SK-N-SH (cell line): ENCODE results near the gene COQ5. TPM values are rescaled to one million over a fixed set of nuclear protein-coding genes. Genes with fewer than 3 reads are reported as not detected.

Experiments used
- CTCF ChIA-PET: fragments of 300-600, 350-600 bp; formaldehyde crosslinking; extraction: SDS; loops from one replicate; lab custom pipeline; 2021; lab: Yijun Ruan, JAX
- POLR2A ChIA-PET: fragments of 350-600 bp; sonication (Branson Sonifier 250); formaldehyde crosslinking; extraction: SDS; loops from one replicate; lab custom pipeline; 2020; ENCODE audit warnings: antibody characterized with exemption, inconsistent platforms; lab: Yijun Ruan, JAX
- DNase-seq: peaks from one replicate; pipeline ENCODE4 v3.0.0; 2012
- H2AFZ ChIP-seq: fragments of 200-600 bp; sonication (generic); 2 replicates; pipeline ENCODE4 v1.8.1; 2016; ENCODE audit warnings: antibody characterized with exemption, mild to moderate bottlenecking, low read depth
- H3F3A ChIP-seq: fragments of 200-600 bp; sonication (generic); replicated peaks from 2 replicates; pipeline ENCODE3; 2016; ENCODE audit warnings: antibody characterized with exemption, mild to moderate bottlenecking; ENCODE audit not compliant: insufficient read depth
- H3K27ac ChIP-seq, 2 experiments: fragments of 200-500 bp in 1 of 2; fragments of 200-600 bp in 1 of 2; sonication (Bioruptor generic) in 1 of 2; sonication (generic), shearing (Covaris generic) in 1 of 2; 2 replicates each; pipeline versions ENCODE4 v1.5.1 to v1.6.1; 2014 to 2016; ENCODE audit warnings: low read depth in 2 of 2, inconsistent platforms in 1 of 2, low read length in 1 of 2, mild to moderate bottlenecking in 1 of 2, mixed read lengths in 1 of 2
- H3K27me3 ChIP-seq: fragments of 200-600 bp; sonication (generic), shearing (Covaris generic); 2 replicates; pipeline ENCODE4 v1.6.1; 2016; ENCODE audit warnings: mixed run types; ENCODE audit not compliant: insufficient read depth
- H3K36me3 ChIP-seq, 2 experiments: fragments of 200-500 bp in 1 of 2; fragments of 200-600 bp in 1 of 2; sonication (Bioruptor generic) in 1 of 2; sonication (generic) in 1 of 2; replicated peaks in 1 of 2; 2 replicates each; pipeline versions ENCODE3 to v1.5.1; 2014 to 2016; ENCODE audit warnings: low read length in 1 of 2, mild to moderate bottlenecking in 1 of 2; ENCODE audit not compliant: insufficient read depth in 2 of 2, control insufficient read depth in 1 of 2
- H3K4me1 ChIP-seq, 2 experiments: fragments of 200-500 bp in 1 of 2; fragments of 200-600 bp in 1 of 2; sonication (Bioruptor generic) in 1 of 2; sonication (generic), shearing (Covaris generic) in 1 of 2; 2 replicates each; pipeline versions ENCODE4 v1.5.1 to v1.6.1; 2014 to 2016; ENCODE audit warnings: low read depth in 1 of 2, low read length in 1 of 2, mixed run types in 1 of 2; ENCODE audit not compliant: insufficient read depth in 2 of 2, control insufficient read depth in 1 of 2
- H3K4me2 ChIP-seq: fragments of 200-600 bp; sonication (generic), shearing (Covaris generic); 2 replicates; pipeline ENCODE4 v1.6.1; 2017; ENCODE audit warnings: mixed run types
- H3K4me3 ChIP-seq, 2 experiments: fragments of 200-500 bp in 1 of 2; fragments of 200-600 bp in 1 of 2; sonication (Bioruptor generic) in 1 of 2; sonication (generic), shearing (Covaris generic) in 1 of 2; 2 replicates each; pipeline versions ENCODE4 v1.5.1 to v1.8.1; 2014 to 2016; ENCODE audit warnings: low read depth in 2 of 2, inconsistent platforms in 1 of 2, low read length in 1 of 2, mild to moderate bottlenecking in 1 of 2, mixed read lengths in 1 of 2, moderate library complexity in 1 of 2
- H3K79me2 ChIP-seq: fragments of 200-600 bp; sonication (generic); 2 replicates; pipeline ENCODE4 v1.8.1; 2017; ENCODE audit warnings: mild to moderate bottlenecking; ENCODE audit not compliant: insufficient read depth
- H3K9ac ChIP-seq: fragments of 200-600 bp; sonication (generic); 2 replicates; pipeline ENCODE4 v1.6.1; 2017; ENCODE audit warnings: mixed run types
- H3K9me2 ChIP-seq: fragments of 200-600 bp; sonication (generic); 2 replicates; pipeline ENCODE4 v1.6.1; 2017; ENCODE audit warnings: mixed run types
- H3K9me3 ChIP-seq: fragments of 200-600 bp; sonication (generic); 2 replicates; pipeline ENCODE4 v1.6.1; 2017; ENCODE audit warnings: mixed run types, mild to moderate bottlenecking, moderate library complexity
- H4K20me1 ChIP-seq: fragments of 200-600 bp; sonication (generic); 2 replicates; pipeline ENCODE4 v1.6.1; 2017; ENCODE audit warnings: mild to moderate bottlenecking, mixed run types; ENCODE audit not compliant: insufficient read depth
- MEF2A ChIP-seq: IDR thresholded peaks from 2 replicates; pipeline ENCODE4 v1.4.0; 2012; ENCODE audit warnings: low read depth, borderline replicate concordance
- MXI1 ChIP-seq: IDR thresholded peaks from 2 replicates; pipeline ENCODE4 v1.6.1; 2012; ENCODE audit warnings: mild to moderate bottlenecking, low read depth, low read length, improper control_type of control experiment
- NFIC ChIP-seq: IDR thresholded peaks from 2 replicates; pipeline ENCODE4 v1.4.0; 2012; ENCODE audit warnings: borderline replicate concordance
- NRF1 ChIP-seq: IDR thresholded peaks from 2 replicates; pipeline ENCODE4 v1.6.1; 2012; ENCODE audit warnings: low read depth, mild to moderate bottlenecking, low read length
- RAD21 ChIP-seq: IDR thresholded peaks from 2 replicates; pipeline ENCODE4 v1.6.1; 2012; ENCODE audit warnings: mild to moderate bottlenecking, low read length
- RCOR1 ChIP-seq: fragments of 150-350 bp; IDR thresholded peaks from 2 replicates; pipeline ENCODE4 v1.6.1; 2017; ENCODE audit warnings: antibody characterized with exemption, low read length
- RFX5 ChIP-seq: IDR thresholded peaks from 2 replicates; pipeline ENCODE4 v1.6.1; 2012; ENCODE audit warnings: mild to moderate bottlenecking, improper control_type of control experiment, low read length
- SIN3A ChIP-seq: IDR thresholded peaks from 2 replicates; pipeline ENCODE4 v1.6.1; 2012; ENCODE audit warnings: low read depth, mild to moderate bottlenecking, low read length, moderate library complexity, borderline replicate concordance
- TCF12 ChIP-seq: IDR thresholded peaks from 2 replicates; pipeline ENCODE4 v1.4.0; 2012
- TEAD4 ChIP-seq: IDR thresholded peaks from 2 replicates; pipeline ENCODE4 v1.4.0; 2012; ENCODE audit warnings: mild to moderate bottlenecking, borderline replicate concordance; ENCODE audit not compliant: insufficient read depth
- WGBS: methylation state at CpG from one replicate; pipeline ENCODE4 v1.1.6; 2017; ENCODE audit warnings: low lambda C conversion rate; 5-methylcytosine and 5-hydroxymethylcytosine counted together
- polyA plus RNA-seq, 3 experiments: library from polyadenylated mRNA; depleted of rRNA; stranded (reverse); fragments of >200 nt; gene quantifications; 2 replicates each; pipeline ENCODE4 v1.2.3, GENCODE V29; 2012
- TF ChIP-seq, protein P1 (sequence below): IDR thresholded peaks from 2 replicates; pipeline ENCODE4; 2012
- TF ChIP-seq, protein P2 (sequence below): fragments of 200-600 bp; sonication (generic); IDR thresholded peaks from 2 replicates; pipeline ENCODE4 v1.6.1; 2017; ENCODE audit warnings: antibody characterized with exemption, mild to moderate bottlenecking, moderate library complexity
- TF ChIP-seq, protein P3 (sequence below): IDR thresholded peaks from 2 replicates; pipeline ENCODE4 v1.4.0; 2012; ENCODE audit warnings: low read depth, borderline replicate concordance

The COQ5 gene
- polyA plus RNA-seq, 1 of the 3 experiments (the other 2 are of a cell fraction), result 28.0 TPM

DNA sequence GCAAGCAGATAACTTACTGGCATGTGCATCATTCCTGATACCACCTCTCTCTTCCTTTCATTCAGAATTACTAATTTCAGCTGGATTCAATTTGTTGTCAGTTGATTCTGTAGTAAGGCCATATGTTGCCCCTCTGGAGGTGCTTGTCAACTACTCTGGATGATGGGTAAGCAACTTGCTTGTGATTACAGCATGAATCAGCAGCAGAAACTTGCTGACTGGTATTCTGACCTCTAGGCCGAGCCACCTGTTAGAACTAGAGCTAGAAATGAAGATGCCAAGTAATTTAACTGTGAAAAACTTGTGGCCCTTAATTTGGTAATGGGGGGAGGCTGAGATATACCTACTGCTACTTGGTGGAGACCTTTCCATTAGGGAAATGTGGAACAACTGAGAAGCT is 10.3 kb upstream of the COQ5 start:
- Histone ChIP-seq H3K4me2 (0 out of 2 replicates have a peak overlapping the region, but pooled peaks have one; percentile 53), H3K36me3 (peaks cover 0 to 13% of the 10 kb centered on the region in 2 experiments), H3K27ac (peak overlapping the region; percentile 60 to 78; a peak in 3 of 4 replicates), H3F3A (peaks cover 14% of the 10 kb centered on the region), H3K27me3 (no peaks in the 10 kb centered on the region), H3K4me3 (no peak overlapping the region), H2AFZ (no peak overlapping the region), H3K9ac (peak overlapping the region; percentile 2; the same call in 1 of the 2 replicates), H3K9me3 (no peaks in the 10 kb centered on the region), H3K4me1 (peaks cover 21 to 49% of the 10 kb centered on the region in 2 experiments), H4K20me1 (peaks cover 96% of the 10 kb centered on the region), H3K9me2 (no peaks in the 10 kb centered on the region), H3K79me2 (peaks cover 100% of the 10 kb centered on the region)
- POLR2A ChIA-PET, result no interaction called here
- peak; percentile 28 for DNase-seq
- WGBS, result 81% methylated on average over 1 of the region's 1 CpG
- TF ChIP-seq, protein P1, sequence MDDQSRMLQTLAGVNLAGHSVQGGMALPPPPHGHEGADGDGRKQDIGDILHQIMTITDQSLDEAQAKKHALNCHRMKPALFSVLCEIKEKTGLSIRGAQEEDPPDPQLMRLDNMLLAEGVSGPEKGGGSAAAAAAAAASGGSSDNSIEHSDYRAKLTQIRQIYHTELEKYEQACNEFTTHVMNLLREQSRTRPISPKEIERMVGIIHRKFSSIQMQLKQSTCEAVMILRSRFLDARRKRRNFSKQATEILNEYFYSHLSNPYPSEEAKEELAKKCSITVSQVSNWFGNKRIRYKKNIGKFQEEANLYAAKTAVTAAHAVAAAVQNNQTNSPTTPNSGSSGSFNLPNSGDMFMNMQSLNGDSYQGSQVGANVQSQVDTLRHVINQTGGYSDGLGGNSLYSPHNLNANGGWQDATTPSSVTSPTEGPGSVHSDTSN, result peak; percentile 57
- TF ChIP-seq MEF2A (no peak), SIN3A (0 out of 2 replicates have a peak, but pooled peaks have one; percentile 59), MXI1 (peak; percentile 27; the same call in 1 of the 2 replicates), RCOR1 (no peak), NRF1 (no peak), RAD21 (no peak), NFIC (no peak), TCF12 (peak; percentile 69), TEAD4 (no peak), RFX5 (no peak)
- TF ChIP-seq, protein P2, sequence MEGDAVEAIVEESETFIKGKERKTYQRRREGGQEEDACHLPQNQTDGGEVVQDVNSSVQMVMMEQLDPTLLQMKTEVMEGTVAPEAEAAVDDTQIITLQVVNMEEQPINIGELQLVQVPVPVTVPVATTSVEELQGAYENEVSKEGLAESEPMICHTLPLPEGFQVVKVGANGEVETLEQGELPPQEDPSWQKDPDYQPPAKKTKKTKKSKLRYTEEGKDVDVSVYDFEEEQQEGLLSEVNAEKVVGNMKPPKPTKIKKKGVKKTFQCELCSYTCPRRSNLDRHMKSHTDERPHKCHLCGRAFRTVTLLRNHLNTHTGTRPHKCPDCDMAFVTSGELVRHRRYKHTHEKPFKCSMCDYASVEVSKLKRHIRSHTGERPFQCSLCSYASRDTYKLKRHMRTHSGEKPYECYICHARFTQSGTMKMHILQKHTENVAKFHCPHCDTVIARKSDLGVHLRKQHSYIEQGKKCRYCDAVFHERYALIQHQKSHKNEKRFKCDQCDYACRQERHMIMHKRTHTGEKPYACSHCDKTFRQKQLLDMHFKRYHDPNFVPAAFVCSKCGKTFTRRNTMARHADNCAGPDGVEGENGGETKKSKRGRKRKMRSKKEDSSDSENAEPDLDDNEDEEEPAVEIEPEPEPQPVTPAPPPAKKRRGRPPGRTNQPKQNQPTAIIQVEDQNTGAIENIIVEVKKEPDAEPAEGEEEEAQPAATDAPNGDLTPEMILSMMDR, result no peak
- TF ChIP-seq, protein P3, sequence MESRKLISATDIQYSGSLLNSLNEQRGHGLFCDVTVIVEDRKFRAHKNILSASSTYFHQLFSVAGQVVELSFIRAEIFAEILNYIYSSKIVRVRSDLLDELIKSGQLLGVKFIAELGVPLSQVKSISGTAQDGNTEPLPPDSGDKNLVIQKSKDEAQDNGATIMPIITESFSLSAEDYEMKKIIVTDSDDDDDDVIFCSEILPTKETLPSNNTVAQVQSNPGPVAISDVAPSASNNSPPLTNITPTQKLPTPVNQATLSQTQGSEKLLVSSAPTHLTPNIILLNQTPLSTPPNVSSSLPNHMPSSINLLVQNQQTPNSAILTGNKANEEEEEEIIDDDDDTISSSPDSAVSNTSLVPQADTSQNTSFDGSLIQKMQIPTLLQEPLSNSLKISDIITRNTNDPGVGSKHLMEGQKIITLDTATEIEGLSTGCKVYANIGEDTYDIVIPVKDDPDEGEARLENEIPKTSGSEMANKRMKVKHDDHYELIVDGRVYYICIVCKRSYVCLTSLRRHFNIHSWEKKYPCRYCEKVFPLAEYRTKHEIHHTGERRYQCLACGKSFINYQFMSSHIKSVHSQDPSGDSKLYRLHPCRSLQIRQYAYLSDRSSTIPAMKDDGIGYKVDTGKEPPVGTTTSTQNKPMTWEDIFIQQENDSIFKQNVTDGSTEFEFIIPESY, result no peak
- CTCF ChIA-PET, result interaction anchor here (0.7 to 2.5 kb wide), 3 partner anchors 22 to 110 kb away, joined by 3 to 9 read pairs (median 5); no protein-coding TSS in a partner anchor
